ENCODE measurements around the gene CPNE8.

Gene CPNE8

DNA sequence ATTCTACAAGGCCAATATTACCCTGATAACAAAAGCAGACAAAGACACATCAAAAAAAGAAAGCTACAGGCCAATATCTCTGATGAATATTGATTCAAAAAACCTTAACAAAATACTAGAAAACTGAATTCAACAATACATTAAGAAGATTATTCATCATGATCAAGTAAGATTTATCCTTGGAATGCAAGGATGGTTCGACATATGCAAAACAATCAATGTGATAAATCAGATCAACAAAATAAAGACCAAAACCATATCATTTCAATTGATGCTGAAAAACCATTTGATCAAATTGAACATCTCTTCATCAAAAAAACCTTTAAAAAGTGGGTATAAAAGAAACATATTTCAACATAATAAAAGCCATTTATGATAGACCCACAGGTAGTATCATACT is 117.3 kb downstream of the CPNE8 start:
- no peak for DNase-seq (ENCODE audit: low spot score)
- TF ChIP-seq, protein P1, sequence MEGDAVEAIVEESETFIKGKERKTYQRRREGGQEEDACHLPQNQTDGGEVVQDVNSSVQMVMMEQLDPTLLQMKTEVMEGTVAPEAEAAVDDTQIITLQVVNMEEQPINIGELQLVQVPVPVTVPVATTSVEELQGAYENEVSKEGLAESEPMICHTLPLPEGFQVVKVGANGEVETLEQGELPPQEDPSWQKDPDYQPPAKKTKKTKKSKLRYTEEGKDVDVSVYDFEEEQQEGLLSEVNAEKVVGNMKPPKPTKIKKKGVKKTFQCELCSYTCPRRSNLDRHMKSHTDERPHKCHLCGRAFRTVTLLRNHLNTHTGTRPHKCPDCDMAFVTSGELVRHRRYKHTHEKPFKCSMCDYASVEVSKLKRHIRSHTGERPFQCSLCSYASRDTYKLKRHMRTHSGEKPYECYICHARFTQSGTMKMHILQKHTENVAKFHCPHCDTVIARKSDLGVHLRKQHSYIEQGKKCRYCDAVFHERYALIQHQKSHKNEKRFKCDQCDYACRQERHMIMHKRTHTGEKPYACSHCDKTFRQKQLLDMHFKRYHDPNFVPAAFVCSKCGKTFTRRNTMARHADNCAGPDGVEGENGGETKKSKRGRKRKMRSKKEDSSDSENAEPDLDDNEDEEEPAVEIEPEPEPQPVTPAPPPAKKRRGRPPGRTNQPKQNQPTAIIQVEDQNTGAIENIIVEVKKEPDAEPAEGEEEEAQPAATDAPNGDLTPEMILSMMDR (IDR thresholded peaks at IDR 0.05; ENCODE audit: borderline replicate concordance, control extremely low read depth, extremely low read depth, insufficient read depth, missing control alignments) = no peak
- in situ Hi-C loops (cut with MboI; ENCODE audit: low sequenced_read_pairs, unreplicated experiment) = loop anchor here (25.0 kb wide), 1 partner anchor 99 kb away; no protein-coding TSS in a partner anchor

DNA sequence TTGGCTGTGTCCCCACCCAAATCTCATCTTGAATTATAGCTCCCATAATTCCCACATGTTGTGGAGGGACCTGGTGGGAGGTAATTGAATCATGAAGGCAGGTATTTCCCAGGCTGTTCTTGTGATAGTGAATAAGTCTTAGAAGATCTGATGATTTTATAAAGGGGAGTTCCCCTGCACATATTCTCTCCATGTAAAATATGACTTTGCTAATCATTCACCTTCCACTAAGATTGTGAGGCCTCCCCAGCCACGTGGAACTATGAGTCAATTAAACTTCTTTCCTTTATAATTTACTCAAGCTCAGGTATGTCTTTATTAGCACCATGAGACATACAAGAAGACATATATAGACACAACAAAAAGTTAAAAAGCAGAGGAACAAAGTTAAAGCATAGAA is 120.0 kb downstream of the CPNE8 start:
- TF ChIP-seq, protein P1 (IDR thresholded peaks at IDR 0.05; ENCODE audit: borderline replicate concordance, control extremely low read depth, extremely low read depth, insufficient read depth, missing control alignments) = no peak
- DNase-seq (ENCODE audit: low spot score) = no peak
- in situ Hi-C loops (cut with MboI; ENCODE audit: low sequenced_read_pairs, unreplicated experiment) = loop anchor here (25.0 kb wide), 1 partner anchor 102 kb away; no protein-coding TSS in a partner anchor

DNA sequence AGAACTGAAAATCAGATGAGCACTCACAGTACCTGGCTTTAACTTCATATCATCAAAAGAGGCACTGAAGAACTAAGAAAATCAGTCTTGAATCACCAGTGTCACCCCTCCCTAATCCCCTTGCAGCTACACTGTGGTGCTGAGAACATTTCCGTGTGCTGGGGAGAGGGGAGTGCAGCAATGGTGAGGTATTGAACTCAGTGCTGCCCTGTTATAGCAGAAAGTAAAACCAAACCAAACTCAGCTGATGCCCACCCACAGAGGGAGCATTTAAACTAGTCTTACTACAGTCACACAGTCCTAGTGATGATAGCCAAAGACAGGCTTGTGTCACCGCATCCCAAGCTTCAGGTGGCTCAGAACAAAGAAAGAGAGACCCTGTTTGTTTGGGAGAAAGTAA is 122.1 kb downstream of the CPNE8 start:
- TF ChIP-seq, protein P1 (IDR thresholded peaks at IDR 0.05; ENCODE audit: borderline replicate concordance, control extremely low read depth, extremely low read depth, insufficient read depth, missing control alignments) = peak; percentile 4
- in situ Hi-C loops (cut with MboI; ENCODE audit: low sequenced_read_pairs, unreplicated experiment) = loop anchor here (25.0 kb wide), 1 partner anchor 104 kb away; no protein-coding TSS in a partner anchor

DNA sequence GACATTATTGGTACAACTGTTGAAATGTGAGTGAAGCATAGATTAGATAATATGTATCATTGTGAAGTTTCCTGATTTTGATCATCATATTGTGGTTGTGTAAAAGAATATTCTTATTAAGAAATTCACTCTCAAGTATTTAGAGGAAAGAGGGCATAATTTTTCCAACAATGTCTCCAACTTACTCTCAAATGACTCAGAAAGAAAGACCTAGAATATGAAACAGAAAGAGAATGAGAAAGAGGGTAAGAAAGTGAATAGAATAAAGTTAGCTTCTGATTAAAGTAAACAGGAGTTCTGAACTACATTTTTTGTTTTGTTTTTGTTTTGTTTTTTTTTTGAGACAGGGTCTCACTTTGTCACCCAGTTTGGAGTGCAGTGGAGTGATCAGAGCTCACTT is 123.0 kb downstream of the CPNE8 start:
- TF ChIP-seq, protein P1 (IDR thresholded peaks at IDR 0.05; ENCODE audit: borderline replicate concordance, control extremely low read depth, extremely low read depth, insufficient read depth, missing control alignments) = no peak
- no peak for DNase-seq (ENCODE audit: low spot score)
- in situ Hi-C loops (cut with MboI; ENCODE audit: low sequenced_read_pairs, unreplicated experiment) = loop anchor here (25.0 kb wide), 1 partner anchor 105 kb away; no protein-coding TSS in a partner anchor

More for the DNA sequence above, 122.1 kb downstream of the CPNE8 start:
- no peak for DNase-seq (ENCODE audit: low spot score)

DNA sequence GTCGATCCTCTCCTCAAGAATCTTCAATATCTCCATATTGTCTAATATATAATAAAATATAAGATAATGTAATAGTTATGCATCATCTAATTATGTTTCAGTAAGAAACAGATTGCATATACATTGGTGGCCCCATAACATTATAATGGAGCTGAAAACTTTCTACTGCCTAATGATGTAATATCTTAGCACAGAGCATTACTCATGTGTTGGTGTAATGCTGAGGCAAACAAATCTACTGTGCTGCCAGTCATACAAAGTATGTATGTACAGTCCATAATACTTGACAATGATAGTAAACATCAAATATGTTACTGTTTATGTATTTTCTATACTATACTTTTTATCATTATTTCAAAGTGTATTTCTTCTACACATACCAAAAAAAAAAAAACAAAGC is 128.7 kb downstream of the CPNE8 start:
- TF ChIP-seq, protein P1 (IDR thresholded peaks at IDR 0.05; ENCODE audit: borderline replicate concordance, control extremely low read depth, extremely low read depth, insufficient read depth, missing control alignments) = no peak
- no peak for DNase-seq (ENCODE audit: low spot score)
- in situ Hi-C loops (cut with MboI; ENCODE audit: low sequenced_read_pairs, unreplicated experiment) = loop anchor here (25.0 kb wide), 1 partner anchor 111 kb away; no protein-coding TSS in a partner anchor

DNA sequence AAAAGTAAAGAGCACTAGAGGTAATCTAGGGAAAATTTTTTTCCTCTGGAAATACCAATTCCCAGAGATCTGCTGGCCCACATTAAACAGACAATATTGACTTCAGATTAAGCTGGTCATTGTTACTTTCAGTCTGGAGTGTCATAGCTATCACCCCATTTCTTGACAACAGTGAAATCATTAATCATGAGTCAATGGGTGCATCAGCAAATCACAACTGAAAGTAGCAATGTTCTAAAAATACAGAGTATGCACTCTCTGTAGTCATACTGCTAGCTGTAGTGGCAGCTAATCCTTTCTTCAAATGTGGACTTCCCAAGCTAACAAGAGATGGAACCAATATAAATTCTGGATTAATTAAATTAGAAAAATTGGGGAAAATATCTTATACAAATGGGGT is 129.9 kb downstream of the CPNE8 start:
- peak; percentile 29 for DNase-seq (ENCODE audit: low spot score)
- TF ChIP-seq, protein P1 (IDR thresholded peaks at IDR 0.05; ENCODE audit: borderline replicate concordance, control extremely low read depth, extremely low read depth, insufficient read depth, missing control alignments) = no peak

More for the DNA sequence above, 129.9 kb downstream of the CPNE8 start:
- in situ Hi-C loops (cut with MboI; ENCODE audit: low sequenced_read_pairs, unreplicated experiment) = loop anchor here (25.0 kb wide), 1 partner anchor 112 kb away; no protein-coding TSS in a partner anchor

Measured in GM13976 (cell line).